NCI-H69 (cell line): Measurements from ENCODE around the gene ACVRL1.
A peak's percentile ranks its signal among the peaks of the same experiment; 100 is the strongest.

Source experiments
- DNase-seq: peaks from one replicate; lab custom pipeline; 2025; lab: John Stamatoyannopoulos, UW

The ACVRL1 gene

GRCh38 chr12:51942501-51943000 lies 35.2 kb downstream of the ACVRL1 start:
- peak; percentile 74 for DNase-seq

GRCh38 chr12:51943346-51943745 lies 36.0 kb downstream of the ACVRL1 start:
- DNase-seq: no peak

- no peak for DNase-seq
These were observed 37.4 kb downstream of the ACVRL1 start for GRCh38 chr12:51944608-51945233.

GRCh38 chr12:51947246-51947996 lies 40.1 kb downstream of the ACVRL1 start:
- DNase-seq: no peak

GRCh38 chr12:51948066-51948465 lies 40.8 kb downstream of the ACVRL1 start:
- no peak for DNase-seq

- DNase-seq: no peak
These were observed 42.2 kb downstream of the ACVRL1 start for GRCh38 chr12:51949342-51950030.

GRCh38 chr12:51950682-51951198 lies 43.4 kb downstream of the ACVRL1 start:
- no peak for DNase-seq

GRCh38 chr12:51951199-51951842 lies 44.0 kb downstream of the ACVRL1 start, which contains the start of gene ACVR1B:
Gene ACVR1B (plus strand): TSS chr12:51951699. CDS start chr12:51951744, 45 bp downstream.
- DNase-seq: peak; percentile 98

GRCh38 chr12:51951843-51952722 lies 44.8 kb downstream of the ACVRL1 start:
- peak; percentile 79 for DNase-seq

- DNase-seq: peak; percentile 65
These were observed 45.8 kb downstream of the ACVRL1 start for GRCh38 chr12:51953089-51953488.

- peak; percentile 59 for DNase-seq
These were observed 46.6 kb downstream of the ACVRL1 start for GRCh38 chr12:51953864-51954263.

GRCh38 chr12:51954561-51955361 lies 47.5 kb downstream of the ACVRL1 start:
- peak; percentile 84 for DNase-seq

GRCh38 chr12:51955702-51956101 lies 48.4 kb downstream of the ACVRL1 start:
- DNase-seq: no peak

GRCh38 chr12:51958542-51958941 lies 51.2 kb downstream of the ACVRL1 start:
- no peak for DNase-seq

- no peak for DNase-seq
These were observed 51.9 kb downstream of the ACVRL1 start for GRCh38 chr12:51959211-51959610.

GRCh38 chr12:51959921-51960320 lies 52.6 kb downstream of the ACVRL1 start:
- DNase-seq: no peak

GRCh38 chr12:51960488-51960887 lies 53.2 kb downstream of the ACVRL1 start:
- no peak for DNase-seq

- no peak for DNase-seq
These were observed 53.6 kb downstream of the ACVRL1 start for GRCh38 chr12:51960890-51961289.

GRCh38 chr12:51961834-51962233 lies 54.5 kb downstream of the ACVRL1 start:
- peak; percentile 40 for DNase-seq

GRCh38 chr12:51962737-51963136 lies 55.4 kb downstream of the ACVRL1 start:
- DNase-seq: no peak
